HFF-Myc (cell line): ENCODE measurements around the gene UBAP1.
"Not testable (repeated sequence)": the region's sequence is repeated elsewhere in the genome, so short reads cannot be mapped to it uniquely, and the experiment has no call there.

ENCODE experiments used
- DNase-seq: peaks from one replicate; pipeline ENCODE4 v3.0.0-alpha.2; 2011; ENCODE audit warnings: low read depth; ENCODE audit errors: extremely low read depth
- H3K4me3 ChIP-seq: replicated peaks from 2 replicates; pipeline ENCODE4 v1.5.1; 2011; ENCODE audit warnings: low read depth, mild to moderate bottlenecking, control low read depth, low read length
- TF ChIP-seq, protein P1 (sequence below): IDR thresholded peaks from 2 replicates; pipeline ENCODE4 v1.5.1; 2012; ENCODE audit warnings: mild to moderate bottlenecking, low read depth, low read length, control low read depth; ENCODE audit errors: missing control alignments

The UBAP1 gene

DNA sequence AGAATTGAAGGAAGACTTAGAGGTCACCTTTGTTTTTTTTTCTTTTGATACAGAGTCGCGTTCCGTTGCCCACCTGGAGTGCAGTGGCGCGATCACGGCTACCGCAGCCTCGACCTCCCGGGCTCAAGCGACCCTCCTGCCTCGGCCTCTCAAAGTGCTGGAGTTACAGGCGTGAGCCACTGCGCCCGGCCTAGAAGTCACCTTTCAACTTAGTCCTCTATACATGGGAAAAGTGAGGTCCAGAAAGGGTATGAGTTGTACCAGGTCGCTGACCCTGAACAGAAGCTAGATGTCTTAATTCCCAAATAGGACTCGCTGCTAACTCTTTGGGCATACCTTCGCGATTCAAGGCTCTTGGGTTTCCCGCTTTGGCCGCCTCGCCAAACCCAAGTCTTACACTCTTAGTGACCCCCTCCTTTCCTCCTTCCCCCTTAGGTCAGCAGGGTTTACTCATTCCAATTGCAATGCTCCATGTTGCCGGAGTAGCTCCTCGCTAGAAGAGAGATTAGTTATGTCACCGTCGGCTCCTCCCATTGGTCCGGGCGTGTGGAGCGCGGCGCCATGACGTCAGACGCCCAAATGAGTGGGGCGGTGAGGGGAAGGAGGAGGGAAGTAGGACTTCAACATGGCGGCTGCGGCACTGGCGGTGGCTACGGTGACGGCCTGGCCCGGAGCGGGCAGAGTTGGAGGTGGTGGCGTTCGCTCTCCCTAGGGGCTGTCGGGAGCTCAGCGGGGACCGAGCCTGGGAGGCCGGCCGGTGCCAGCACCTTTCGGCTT lies at the start of gene UBAP1:
Gene UBAP1, plus strand, starts transcription at position 608 of the 777 bp plus-strand sequence. CDS start 41,872 bp downstream, outside the sequence.
- TF ChIP-seq, protein P1, sequence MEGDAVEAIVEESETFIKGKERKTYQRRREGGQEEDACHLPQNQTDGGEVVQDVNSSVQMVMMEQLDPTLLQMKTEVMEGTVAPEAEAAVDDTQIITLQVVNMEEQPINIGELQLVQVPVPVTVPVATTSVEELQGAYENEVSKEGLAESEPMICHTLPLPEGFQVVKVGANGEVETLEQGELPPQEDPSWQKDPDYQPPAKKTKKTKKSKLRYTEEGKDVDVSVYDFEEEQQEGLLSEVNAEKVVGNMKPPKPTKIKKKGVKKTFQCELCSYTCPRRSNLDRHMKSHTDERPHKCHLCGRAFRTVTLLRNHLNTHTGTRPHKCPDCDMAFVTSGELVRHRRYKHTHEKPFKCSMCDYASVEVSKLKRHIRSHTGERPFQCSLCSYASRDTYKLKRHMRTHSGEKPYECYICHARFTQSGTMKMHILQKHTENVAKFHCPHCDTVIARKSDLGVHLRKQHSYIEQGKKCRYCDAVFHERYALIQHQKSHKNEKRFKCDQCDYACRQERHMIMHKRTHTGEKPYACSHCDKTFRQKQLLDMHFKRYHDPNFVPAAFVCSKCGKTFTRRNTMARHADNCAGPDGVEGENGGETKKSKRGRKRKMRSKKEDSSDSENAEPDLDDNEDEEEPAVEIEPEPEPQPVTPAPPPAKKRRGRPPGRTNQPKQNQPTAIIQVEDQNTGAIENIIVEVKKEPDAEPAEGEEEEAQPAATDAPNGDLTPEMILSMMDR = no peak
- H3K4me3 ChIP-seq = peak within 1 kb of the TSS; percentile 87
- peak; percentile 89 for DNase-seq

DNA sequence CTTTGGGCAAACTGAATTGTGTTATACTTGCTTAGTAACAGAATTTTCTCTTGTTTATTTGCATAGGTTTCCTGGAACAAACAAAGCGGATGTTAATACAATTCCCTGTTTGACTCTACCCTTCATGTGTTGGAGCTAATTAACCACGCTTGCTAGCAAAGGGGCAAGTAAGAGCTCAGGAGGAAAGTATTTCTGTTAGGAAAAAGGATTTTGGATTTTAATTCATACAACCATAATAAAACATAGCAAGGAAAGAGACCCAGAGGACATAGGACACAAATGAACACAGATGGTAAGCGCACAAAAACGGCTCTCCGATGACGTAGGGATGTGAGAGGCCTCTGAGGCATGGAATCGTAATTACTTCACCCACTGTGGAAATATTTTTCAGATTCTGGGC lies 47.3 kb upstream of the UBAP1 start:
- TF ChIP-seq, protein P1 = no peak
- H3K4me3 ChIP-seq = no peak overlapping the region
- DNase-seq = no peak

DNA sequence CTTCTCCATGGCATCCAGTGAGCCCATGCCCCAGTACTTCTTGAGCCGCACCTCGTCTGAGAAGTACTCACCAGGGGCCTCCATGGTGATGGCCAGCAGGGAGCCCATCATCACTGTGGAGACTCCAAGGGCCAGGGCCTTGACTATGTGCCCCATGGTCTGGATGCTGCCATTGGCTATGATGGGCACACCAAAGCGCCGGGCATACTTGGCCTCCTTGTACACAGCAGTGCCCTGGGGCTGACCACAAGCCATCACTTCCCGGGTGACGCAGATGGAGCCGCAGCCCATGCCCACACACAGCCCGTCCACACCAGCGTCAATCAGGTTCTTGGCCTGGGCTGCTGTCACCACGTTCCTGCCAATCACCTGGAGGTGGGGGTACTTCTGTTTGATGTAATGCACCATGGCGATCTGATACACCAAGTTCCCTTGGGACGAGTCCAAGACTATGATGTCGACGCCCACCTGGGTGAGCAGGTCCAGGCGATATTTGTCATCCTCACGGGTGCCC lies 45.4 kb upstream of the UBAP1 start:
- H3K4me3 ChIP-seq = no peak overlapping the region
- TF ChIP-seq, protein P1 = no peak
- no peak for DNase-seq

DNA sequence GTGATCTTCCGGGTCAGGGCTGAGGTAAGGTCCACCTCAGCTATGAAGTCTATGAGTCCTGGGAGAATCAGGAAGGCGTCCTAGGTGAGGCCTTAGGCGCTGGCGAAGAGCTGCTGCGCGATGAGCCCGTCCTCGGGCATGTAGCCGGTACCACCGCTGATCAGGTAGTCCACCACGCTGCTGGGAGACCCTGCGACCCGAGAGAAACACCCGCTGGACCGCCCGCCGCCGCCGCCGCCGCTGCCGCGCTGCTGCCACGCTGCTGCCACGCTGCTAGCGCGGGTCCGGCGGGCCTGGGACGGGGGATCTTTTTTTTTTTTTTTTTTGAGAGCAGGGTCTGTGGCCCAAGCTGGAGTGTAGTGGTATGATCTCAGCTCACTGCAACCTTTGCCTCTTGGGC lies 44.3 kb upstream of the UBAP1 start:
- TF ChIP-seq, protein P1 = no peak
- no peak overlapping the region for H3K4me3 ChIP-seq
- DNase-seq = no peak

DNA sequence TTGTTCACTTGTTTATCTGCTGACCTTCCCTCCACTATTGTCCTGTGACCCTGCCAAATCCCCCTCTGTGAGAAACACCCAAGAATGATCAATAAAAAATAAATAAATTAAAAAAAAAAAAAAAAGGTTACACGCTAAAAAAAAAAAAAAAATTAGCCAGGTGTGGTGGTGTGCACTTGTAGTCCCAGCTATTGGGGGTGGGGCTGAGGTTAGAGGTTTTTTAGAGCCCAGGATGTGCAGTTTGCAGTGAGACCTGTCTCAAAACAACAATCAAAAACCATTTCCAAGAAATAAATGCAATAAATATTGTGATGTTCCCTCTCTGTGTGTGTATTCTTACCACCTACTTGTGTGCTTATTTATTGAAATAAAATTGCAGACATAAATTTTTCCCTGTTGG lies 40.2 kb upstream of the UBAP1 start:
- not testable (repeated sequence) for H3K4me3 ChIP-seq, DNase-seq

DNA sequence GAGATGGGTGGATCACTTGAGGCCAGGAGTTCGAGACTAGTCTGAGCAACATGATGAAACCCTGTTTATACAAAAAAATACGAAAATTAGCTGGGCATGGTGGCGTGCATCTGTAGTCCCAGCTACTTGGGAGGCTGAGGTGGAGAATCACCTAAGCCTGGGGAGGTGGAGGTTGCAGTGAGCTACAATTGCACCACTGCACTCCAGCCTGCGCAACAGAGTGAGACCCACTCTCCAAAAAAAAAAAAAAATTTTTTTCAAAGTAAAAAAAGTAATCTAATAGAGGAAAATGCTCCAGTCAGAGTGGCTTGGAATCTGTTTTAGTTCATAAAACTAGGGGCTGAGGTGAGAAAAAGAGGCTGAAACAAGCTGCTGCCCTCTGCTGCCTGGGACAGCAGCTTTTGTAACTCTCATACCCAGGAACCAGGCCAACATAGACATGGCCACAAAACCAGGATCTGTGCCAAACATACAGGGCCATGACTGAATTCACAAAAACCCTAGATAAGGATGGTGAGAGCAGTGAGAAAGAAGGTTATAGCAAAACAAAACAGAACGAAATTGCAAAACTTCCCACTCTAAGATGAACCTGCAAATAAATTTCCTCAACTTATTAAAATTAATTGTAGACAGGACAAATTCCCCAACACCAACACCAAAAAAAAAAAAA lies 39.2 kb upstream of the UBAP1 start:
- DNase-seq = peak; percentile 36
- TF ChIP-seq, protein P1 = peak; percentile 43
- no peak overlapping the region for H3K4me3 ChIP-seq

DNA sequence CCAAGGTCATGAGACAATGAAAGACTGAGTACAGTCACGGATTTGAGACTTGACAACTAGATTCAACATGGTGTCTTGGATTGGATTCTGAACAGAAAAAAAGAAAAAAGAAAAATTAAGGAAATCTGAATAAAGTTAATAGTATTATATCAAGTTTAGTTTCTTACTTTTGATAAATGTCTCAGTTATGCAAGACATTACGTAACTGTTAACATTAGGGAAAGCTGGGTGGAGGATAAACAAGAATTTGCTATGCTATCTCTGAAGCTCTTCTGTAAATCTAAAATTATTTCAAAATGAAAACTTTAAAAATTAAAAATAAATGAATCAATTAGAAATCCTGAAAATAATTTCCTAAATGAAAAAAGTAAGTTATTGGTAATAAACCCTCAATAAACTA lies 38.0 kb upstream of the UBAP1 start:
- H3K4me3 ChIP-seq = no peak overlapping the region
- TF ChIP-seq, protein P1 = no peak
- DNase-seq = no peak
